Subcutaneous adipose tissue (tissue), 4 donors: ENCODE measurements around the gene KCNJ2. TPM values are rescaled to one million over a fixed set of nuclear protein-coding genes. Genes with fewer than 3 reads are reported as not detected.

Experiments
- total RNA-seq, 4 donors: library from RNA; depleted of rRNA; stranded (reverse); fragments of >200 nt; gene quantifications; one replicate each; pipeline ENCODE4 v1.1.0, GENCODE V29; 2016
- TF ChIP-seq, protein P1 (sequence below): fragments of 450-650 bp; IDR thresholded peaks from one replicate; pipeline ENCODE4 v1.5.1; 2016; ENCODE audit warnings: low read depth, mild to moderate bottlenecking, control low read depth, antibody characterized with exemption, moderate library complexity

The KCNJ2 gene
- total RNA-seq, 4 donors from 2014 or later: 1.3 to 8.2 (median 4.6) TPM

DNA sequence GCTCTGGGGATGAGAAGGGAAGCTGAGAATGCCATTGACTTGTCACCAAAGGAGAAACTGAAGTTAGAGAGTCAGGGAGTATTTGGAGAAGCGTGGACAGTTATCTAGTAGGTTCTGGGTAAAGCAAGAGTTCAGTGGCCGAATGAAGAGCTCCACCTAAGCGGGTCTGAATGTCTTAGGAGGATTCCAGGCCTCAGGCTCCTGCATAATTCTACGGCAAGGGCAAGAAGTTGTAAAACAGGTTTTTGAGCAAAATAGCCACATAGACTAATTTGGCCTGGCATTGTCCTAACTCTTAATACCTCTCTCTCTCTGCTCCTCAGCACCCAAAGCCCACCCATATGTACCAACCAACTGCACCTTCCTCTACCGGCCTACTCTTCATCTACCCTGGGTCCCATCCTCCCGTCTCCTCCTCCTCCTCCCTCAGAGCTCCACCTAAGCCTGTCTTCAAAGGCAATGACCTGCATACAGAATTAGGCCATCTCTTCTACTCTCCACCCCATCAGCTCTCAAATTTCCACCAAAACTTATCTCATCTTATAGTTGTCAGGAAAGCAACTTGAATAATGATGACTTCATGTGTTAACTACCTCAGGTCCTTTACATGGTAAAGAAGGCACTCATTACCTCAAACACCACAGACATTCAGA, 42.0 kb upstream of the KCNJ2 start:
- TF ChIP-seq, protein P1, sequence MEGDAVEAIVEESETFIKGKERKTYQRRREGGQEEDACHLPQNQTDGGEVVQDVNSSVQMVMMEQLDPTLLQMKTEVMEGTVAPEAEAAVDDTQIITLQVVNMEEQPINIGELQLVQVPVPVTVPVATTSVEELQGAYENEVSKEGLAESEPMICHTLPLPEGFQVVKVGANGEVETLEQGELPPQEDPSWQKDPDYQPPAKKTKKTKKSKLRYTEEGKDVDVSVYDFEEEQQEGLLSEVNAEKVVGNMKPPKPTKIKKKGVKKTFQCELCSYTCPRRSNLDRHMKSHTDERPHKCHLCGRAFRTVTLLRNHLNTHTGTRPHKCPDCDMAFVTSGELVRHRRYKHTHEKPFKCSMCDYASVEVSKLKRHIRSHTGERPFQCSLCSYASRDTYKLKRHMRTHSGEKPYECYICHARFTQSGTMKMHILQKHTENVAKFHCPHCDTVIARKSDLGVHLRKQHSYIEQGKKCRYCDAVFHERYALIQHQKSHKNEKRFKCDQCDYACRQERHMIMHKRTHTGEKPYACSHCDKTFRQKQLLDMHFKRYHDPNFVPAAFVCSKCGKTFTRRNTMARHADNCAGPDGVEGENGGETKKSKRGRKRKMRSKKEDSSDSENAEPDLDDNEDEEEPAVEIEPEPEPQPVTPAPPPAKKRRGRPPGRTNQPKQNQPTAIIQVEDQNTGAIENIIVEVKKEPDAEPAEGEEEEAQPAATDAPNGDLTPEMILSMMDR: no peak

DNA sequence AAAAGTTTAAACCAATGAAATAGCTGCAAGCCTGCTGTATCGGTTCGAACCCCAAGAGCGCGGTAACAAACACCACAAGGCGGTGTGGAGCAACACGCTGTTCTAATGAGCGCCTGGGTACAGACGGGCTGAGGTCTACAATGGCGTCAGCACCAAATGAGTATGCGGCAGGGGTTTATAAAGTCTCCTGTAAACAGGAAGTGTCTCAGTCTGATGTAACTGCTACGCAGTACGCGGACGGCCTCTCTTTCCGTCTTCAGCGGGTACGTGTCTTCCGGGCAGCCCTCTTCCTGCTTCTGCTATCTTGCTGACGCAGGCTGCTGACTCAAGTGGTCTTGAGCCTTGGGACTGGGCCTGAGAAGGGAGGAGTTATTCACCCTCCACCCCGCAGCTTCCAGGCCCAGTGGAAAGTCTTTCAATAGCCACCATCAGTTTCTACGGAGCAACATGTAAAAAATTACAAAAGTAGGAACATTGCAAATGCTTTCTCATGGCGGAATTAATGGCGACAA, 40.5 kb upstream of the KCNJ2 start:
- TF ChIP-seq, protein P1: no peak

DNA sequence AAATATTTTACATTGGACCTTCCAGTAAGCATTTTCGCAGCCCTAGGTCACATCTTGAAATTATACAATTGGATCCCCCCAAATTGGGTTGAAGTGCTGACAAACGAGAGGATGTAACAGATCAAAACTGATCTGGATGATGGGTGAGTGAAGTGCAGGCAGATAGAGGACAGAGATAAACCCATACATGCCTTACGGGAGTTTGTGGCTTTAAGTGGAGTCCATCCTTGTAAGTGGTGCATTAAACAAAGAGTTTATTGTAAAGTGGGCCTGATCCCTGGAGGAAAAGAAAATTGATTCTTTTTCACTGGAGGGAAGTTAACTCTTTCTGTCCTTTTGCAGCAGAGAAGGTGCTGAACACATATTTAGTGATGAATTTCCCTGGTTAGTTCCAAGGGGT, 39.0 kb upstream of the KCNJ2 start:
- TF ChIP-seq, protein P1: no peak

DNA sequence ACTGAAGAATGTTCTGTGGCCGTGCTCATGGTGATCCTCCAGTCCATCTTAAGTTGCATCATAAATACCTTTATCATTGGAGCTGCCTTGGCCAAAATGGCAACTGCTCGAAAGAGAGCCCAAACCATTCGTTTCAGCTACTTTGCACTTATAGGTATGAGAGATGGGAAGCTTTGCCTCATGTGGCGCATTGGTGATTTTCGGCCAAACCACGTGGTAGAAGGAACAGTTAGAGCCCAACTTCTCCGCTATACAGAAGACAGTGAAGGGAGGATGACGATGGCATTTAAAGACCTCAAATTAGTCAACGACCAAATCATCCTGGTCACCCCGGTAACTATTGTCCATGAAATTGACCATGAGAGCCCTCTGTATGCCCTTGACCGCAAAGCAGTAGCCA, 36.8 kb upstream of the KCNJ2 start:
- TF ChIP-seq, protein P1: no peak

DNA sequence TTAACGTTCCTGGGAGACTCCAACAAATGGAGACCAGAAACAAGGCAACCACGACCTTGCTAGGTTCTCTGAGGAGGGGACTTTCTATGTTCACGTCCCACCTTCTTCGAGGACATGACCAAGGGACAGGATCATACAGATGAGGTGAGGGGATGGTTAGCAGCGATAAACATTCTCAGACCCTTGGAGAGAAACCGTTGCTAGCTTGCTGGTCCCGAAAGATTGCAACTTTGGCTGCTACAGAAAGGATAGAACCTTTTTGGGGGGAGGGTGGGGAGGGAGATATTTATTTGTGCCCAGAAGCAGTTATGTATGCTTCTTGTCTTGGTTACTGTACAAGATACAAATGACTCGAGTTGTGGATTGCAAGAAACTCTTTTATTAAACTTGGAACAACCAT, 35.3 kb upstream of the KCNJ2 start:
- TF ChIP-seq, protein P1: no peak

DNA sequence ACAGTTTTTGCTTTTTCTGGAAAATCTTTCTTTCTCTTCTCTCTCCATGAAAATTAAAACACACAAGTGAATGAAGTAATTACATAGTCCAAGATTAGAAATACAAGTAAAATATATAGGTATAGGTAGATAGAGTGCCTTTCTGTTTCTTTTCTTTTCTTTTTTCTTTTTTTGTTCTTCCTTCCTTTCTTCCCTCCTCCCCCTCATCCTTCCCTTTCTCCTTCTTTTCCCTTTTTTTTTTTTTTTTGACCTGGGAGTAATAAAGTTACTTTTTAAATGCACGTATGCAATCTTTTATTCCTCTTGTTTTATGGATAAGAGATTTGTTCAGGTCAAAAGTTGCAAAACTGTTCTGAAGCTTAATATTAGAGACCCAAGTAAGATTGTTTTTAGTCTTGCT, 34.6 kb upstream of the KCNJ2 start:
- TF ChIP-seq, protein P1: no peak

DNA sequence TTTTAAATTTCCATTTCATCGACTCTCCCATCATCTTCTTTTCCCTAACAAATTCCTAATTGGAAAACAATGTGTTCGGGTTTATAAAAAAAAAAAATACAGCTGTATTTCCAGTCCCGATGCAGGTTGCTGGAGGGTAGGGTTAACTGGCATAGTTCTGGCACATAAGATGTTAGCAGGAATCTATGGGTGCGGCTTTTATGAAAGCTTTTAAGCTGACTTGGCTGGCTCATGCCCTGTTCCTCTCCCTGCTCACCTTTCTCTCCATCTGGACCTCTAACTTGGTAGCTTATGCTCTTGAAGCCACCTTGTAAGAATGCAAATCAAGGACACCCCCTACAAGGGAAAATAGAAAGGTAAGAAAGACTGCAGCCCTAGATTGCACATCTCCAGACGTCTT, 33.2 kb upstream of the KCNJ2 start:
- TF ChIP-seq, protein P1: no peak
